ENCODE results near the gene SLC34A3. TPM values are rescaled to one million over a fixed set of nuclear protein-coding genes. Genes with fewer than 3 reads are reported as not detected.
"Not testable (repeated sequence)": the region's sequence is repeated elsewhere in the genome, so short reads cannot be mapped to it uniquely, and the experiment has no call there.

The SLC34A3 gene
- total RNA-seq, 1 donor from 2014 or later: not detected

DNA sequence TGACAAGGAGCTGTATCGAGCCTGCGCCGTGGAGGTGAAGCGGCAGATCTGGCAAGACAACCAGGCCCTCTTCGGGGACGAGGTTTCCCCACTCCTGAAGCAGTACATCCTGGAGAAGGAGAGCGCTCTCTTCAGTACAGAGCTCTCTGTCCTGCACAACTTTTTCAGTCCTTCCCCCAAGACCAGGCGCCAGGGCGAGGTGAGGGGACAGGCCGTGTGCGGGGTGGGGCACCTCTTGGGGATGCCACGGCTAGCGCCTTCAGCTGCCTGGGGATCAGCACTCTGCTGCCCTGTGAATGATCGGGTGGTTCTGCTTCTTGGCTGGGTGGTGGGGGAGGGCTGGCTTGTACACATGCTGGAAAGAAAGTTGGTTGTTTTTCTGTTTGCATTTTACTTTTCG is 26.2 kb downstream of the SLC34A3 start:
- DNase-seq (ENCODE audit: low spot score): no peak
- Histone ChIP-seq H3K79me2 (ENCODE audit: low read depth) (peaks cover 20% of the 10 kb centered on the region), H3K36me3 (no peaks in the 10 kb centered on the region), H4K20me1 (ENCODE audit: low read depth) (peaks cover 19% of the 10 kb centered on the region), H3K4me2 (no peak overlapping the region), H3K9me3 (ENCODE audit: low read depth) (no peaks in the 10 kb centered on the region), H3K4me1 (peaks cover 20% of the 10 kb centered on the region), H3K4me3 (no peak overlapping the region), H3K27me3 (peaks cover 6% of the 10 kb centered on the region), H3K9ac (no peak overlapping the region), H2AFZ (replicated peaks) (no peak overlapping the region), H3F3A (ENCODE audit: low read depth) (peaks cover 23% of the 10 kb centered on the region), H3K27ac (no peak overlapping the region)
- peaks cover 3% of the 10 kb centered on the region for H3K9me3 Mint-ChIP-seq
- H3K27ac Mint-ChIP-seq: no peak overlapping the region
- peaks cover 9% of the 10 kb centered on the region for H3K27me3 Mint-ChIP-seq (ENCODE audit: insufficient read depth, low read depth)
- peak overlapping the region; percentile 90 for H3K4me3 Mint-ChIP-seq
- peaks cover 21% of the 10 kb centered on the region for H3K4me1 Mint-ChIP-seq
- TF ChIP-seq EZH2 (IDR thresholded peaks at IDR 0.05) (no peak), EZH2phosphoT487 (IDR thresholded peaks at IDR 0.05) (no peak)
- TF ChIP-seq, protein P1, sequence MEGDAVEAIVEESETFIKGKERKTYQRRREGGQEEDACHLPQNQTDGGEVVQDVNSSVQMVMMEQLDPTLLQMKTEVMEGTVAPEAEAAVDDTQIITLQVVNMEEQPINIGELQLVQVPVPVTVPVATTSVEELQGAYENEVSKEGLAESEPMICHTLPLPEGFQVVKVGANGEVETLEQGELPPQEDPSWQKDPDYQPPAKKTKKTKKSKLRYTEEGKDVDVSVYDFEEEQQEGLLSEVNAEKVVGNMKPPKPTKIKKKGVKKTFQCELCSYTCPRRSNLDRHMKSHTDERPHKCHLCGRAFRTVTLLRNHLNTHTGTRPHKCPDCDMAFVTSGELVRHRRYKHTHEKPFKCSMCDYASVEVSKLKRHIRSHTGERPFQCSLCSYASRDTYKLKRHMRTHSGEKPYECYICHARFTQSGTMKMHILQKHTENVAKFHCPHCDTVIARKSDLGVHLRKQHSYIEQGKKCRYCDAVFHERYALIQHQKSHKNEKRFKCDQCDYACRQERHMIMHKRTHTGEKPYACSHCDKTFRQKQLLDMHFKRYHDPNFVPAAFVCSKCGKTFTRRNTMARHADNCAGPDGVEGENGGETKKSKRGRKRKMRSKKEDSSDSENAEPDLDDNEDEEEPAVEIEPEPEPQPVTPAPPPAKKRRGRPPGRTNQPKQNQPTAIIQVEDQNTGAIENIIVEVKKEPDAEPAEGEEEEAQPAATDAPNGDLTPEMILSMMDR (IDR thresholded peaks at IDR 0.05): no peak
- H3K36me3 Mint-ChIP-seq: peaks cover 14% of the 10 kb centered on the region

DNA sequence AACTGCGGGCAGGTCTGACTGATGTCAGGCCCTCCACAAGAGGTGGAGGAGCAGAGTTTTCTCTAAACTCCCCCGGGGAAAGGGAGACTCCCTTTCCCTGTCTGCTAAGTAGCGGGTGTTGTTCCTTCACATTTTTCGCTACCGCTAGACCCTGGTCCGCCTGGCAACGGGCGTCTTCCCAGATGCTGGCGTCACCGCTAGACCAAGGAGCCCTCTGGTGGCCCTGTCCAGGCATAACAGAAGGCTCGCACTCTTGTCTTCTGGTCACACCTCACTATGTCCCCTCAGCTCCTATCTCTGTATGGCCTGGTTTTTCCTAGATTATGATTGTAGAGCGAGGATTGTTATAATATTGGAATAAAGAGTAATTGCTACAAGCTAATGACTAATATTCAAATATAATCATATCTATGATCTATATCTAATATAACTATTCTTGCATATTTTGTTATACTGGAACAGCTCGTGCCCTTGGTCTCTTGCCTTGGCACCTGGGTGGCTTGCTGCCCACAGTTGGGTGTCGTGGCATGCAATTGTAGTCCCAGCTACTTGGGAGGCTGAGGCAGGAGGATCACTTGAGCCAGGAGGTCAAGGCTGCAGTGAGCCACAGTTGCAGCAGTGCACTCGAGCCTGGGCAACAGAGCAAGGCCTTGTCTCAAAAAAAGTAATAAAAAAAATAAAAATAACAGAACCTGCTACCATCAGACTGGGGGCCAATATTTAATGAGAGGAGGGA is 31.6 kb downstream of the SLC34A3 start:
- H3K4me2 ChIP-seq; H3K9ac ChIP-seq; H3K27me3 ChIP-seq; H3K79me2 ChIP-seq (ENCODE audit: low read depth); H3K4me1 Mint-ChIP-seq; H3K27me3 Mint-ChIP-seq (ENCODE audit: insufficient read depth, low read depth); H2AFZ ChIP-seq (replicated peaks); H3K4me1 ChIP-seq; DNase-seq (ENCODE audit: low spot score); H3K27ac Mint-ChIP-seq; H4K20me1 ChIP-seq (ENCODE audit: low read depth); H3K4me3 ChIP-seq; H3K9me3 ChIP-seq (ENCODE audit: low read depth); H3K27ac ChIP-seq; H3K9me3 Mint-ChIP-seq; H3K36me3 ChIP-seq: not testable (repeated sequence)
- peaks cover 16% of the 10 kb centered on the region for H3F3A ChIP-seq (ENCODE audit: low read depth)
- Mint-ChIP-seq H3K36me3 (peaks cover 13% of the 10 kb centered on the region), H3K4me3 (peak overlapping the region; percentile 65)
- TF ChIP-seq, protein P1 (IDR thresholded peaks at IDR 0.05): peak; percentile 48

- Histone ChIP-seq H3K4me2 (no peak overlapping the region), H3F3A (ENCODE audit: low read depth) (peaks cover 16% of the 10 kb centered on the region), H3K36me3 (no peaks in the 10 kb centered on the region), H3K9ac (no peak overlapping the region), H3K4me3 (no peak overlapping the region), H2AFZ (replicated peaks) (no peak overlapping the region), H3K9me3 (ENCODE audit: low read depth) (no peaks in the 10 kb centered on the region), H3K4me1 (no peaks in the 10 kb centered on the region), H4K20me1 (ENCODE audit: low read depth) (no peaks in the 10 kb centered on the region), H3K27me3 (no peaks in the 10 kb centered on the region), H3K27ac (no peak overlapping the region), H3K79me2 (ENCODE audit: low read depth) (no peaks in the 10 kb centered on the region)
- H3K4me3 Mint-ChIP-seq: peak overlapping the region; percentile 65
- no peak for DNase-seq (ENCODE audit: low spot score)
- peaks cover 3% of the 10 kb centered on the region for H3K9me3 Mint-ChIP-seq
- H3K27ac Mint-ChIP-seq: no peak overlapping the region
- H3K4me1 Mint-ChIP-seq: peaks cover 5% of the 10 kb centered on the region
- H3K36me3 Mint-ChIP-seq: peaks cover 16% of the 10 kb centered on the region
- no peak for TF ChIP-seq EZH2 (IDR thresholded peaks at IDR 0.05)
- no peak for TF ChIP-seq EZH2phosphoT487 (IDR thresholded peaks at IDR 0.05)
- TF ChIP-seq, protein P1 (IDR thresholded peaks at IDR 0.05): no peak
- H3K27me3 Mint-ChIP-seq (ENCODE audit: insufficient read depth, low read depth): peaks cover 2% of the 10 kb centered on the region
These were observed 32.2 kb downstream of the SLC34A3 start for GRCh38 chr9:137262909-137263285.

All from neural progenitor cell (in vitro differentiated cells).